ENCODE data around the gene ZNF615.
A peak's percentile ranks its signal among the peaks of the same experiment; 100 is the strongest.

DNA sequence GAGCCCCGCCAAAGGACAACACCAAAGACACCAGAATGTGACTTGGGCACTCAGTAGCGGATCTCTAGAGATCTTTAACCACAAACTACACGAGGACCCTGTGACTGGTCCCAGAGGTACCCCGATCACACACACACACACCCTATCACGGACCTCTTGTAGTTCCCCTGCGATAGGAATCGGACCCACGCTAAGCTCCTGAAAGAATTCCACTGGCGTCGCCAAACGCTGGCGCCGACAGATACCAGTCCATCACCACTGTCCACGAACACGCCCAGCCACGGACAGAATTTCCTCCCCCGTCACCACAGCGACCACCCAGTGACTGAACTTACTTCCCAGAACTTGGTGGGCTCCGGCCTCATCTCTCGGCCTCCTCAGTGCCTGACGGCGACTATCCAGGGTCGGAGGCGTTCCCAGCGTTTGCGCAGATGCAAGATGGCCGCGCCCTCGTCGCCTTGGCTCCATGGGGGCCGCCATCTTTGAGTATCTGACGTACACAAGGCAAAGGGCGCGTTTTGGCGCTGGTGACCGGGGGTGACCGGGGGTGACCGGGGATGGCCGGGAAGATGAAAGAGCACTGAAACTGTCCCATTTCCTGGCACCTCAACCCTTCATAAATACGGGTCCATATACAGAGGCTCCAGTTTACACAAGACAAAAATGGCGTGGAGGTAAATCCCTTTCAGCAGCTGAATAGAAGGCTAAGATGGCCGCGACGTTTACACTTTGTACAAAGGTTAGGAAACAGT, at the start of gene ZNF615:
- TF ChIP-seq ZNF10 (tag by site-specific recombination; IDR thresholded peaks at IDR 0.05): no peak
- TF ChIP-seq ZBTB1 (tag by site-specific recombination; IDR thresholded peaks at IDR 0.05): no peak
- TF ChIP-seq, protein P1, sequence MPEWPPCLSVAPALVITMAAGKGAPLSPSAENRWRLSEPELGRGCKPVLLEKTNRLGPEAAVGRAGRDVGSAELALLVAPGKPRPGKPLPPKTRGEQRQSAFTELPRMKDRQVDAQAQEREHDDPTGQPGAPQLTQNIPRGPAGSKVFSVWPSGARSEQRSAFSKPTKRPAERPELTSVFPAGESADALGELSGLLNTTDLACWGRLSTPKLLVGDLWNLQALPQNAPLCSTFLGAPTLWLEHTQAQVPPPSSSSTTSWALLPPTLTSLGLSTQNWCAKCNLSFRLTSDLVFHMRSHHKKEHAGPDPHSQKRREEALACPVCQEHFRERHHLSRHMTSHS (tag by site-specific recombination; IDR thresholded peaks at IDR 0.05): no peak
- TF ChIP-seq, protein P2, sequence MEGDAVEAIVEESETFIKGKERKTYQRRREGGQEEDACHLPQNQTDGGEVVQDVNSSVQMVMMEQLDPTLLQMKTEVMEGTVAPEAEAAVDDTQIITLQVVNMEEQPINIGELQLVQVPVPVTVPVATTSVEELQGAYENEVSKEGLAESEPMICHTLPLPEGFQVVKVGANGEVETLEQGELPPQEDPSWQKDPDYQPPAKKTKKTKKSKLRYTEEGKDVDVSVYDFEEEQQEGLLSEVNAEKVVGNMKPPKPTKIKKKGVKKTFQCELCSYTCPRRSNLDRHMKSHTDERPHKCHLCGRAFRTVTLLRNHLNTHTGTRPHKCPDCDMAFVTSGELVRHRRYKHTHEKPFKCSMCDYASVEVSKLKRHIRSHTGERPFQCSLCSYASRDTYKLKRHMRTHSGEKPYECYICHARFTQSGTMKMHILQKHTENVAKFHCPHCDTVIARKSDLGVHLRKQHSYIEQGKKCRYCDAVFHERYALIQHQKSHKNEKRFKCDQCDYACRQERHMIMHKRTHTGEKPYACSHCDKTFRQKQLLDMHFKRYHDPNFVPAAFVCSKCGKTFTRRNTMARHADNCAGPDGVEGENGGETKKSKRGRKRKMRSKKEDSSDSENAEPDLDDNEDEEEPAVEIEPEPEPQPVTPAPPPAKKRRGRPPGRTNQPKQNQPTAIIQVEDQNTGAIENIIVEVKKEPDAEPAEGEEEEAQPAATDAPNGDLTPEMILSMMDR (tag by site-specific recombination; IDR thresholded peaks at IDR 0.05): no peak
- TF ChIP-seq, protein P3, sequence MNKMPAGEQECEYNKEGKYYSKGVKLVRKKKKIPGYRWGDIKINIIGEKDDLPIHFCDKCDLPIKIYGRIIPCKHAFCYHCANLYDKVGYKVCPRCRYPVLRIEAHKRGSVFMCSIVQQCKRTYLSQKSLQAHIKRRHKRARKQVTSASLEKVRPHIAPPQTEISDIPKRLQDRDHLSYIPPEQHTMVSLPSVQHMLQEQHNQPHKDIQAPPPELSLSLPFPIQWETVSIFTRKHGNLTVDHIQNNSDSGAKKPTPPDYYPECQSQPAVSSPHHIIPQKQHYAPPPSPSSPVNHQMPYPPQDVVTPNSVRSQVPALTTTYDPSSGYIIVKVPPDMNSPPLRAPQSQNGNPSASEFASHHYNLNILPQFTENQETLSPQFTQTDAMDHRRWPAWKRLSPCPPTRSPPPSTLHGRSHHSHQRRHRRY (tag by site-specific recombination; IDR thresholded peaks at IDR 0.05): no peak
- peak; percentile 88; the same call in 1 of the 2 replicates for TF ChIP-seq TCF7L2 (IDR thresholded peaks at IDR 0.05; ENCODE audit: borderline replicate concordance, low read depth, low read length)

All from HEK293 (cell line).